Activated naive CD8-positive, alpha-beta T cell treated with anti-CD3 and anti-CD28 coated beads for 36 hours (primary cell): Measurements from ENCODE around the gene KLHL25. TPM values are rescaled to one million over a fixed set of nuclear protein-coding genes. Genes with fewer than 3 reads are reported as not detected.

Experiments used
- DNase-seq: peaks from one replicate; pipeline ENCODE4 v3.0.0; 2021
- H3K27ac Mint-ChIP-seq: one replicate; pipeline ENCODE4 v1.8.0; 2022; ENCODE audit warnings: mild to moderate bottlenecking, moderate library complexity, mixed read lengths
- H3K27me3 Mint-ChIP-seq: one replicate; pipeline ENCODE4 v1.8.0; 2022; ENCODE audit warnings: mild to moderate bottlenecking, mixed read lengths
- H3K36me3 Mint-ChIP-seq: one replicate; pipeline ENCODE4 v1.8.0; 2021; ENCODE audit warnings: mild to moderate bottlenecking, mixed read lengths
- H3K4me1 Mint-ChIP-seq: one replicate; pipeline ENCODE4 v1.8.0; 2021; ENCODE audit warnings: mixed read lengths
- H3K4me3 Mint-ChIP-seq: one replicate; pipeline ENCODE4 v1.8.0; 2022; ENCODE audit warnings: mild to moderate bottlenecking, moderate library complexity, mixed read lengths
- H3K9me3 Mint-ChIP-seq: one replicate; pipeline ENCODE4 v1.8.0; 2022; ENCODE audit warnings: mixed read lengths
- total RNA-seq, 2 experiments: library from RNA; stranded (reverse); gene quantifications; one replicate each; pipeline ENCODE4 v1.2.3, GENCODE V29; 2021

The KLHL25 gene
- total RNA-seq, 2 experiments from 2014 or later = 2.9 to 3.7 TPM

DNA sequence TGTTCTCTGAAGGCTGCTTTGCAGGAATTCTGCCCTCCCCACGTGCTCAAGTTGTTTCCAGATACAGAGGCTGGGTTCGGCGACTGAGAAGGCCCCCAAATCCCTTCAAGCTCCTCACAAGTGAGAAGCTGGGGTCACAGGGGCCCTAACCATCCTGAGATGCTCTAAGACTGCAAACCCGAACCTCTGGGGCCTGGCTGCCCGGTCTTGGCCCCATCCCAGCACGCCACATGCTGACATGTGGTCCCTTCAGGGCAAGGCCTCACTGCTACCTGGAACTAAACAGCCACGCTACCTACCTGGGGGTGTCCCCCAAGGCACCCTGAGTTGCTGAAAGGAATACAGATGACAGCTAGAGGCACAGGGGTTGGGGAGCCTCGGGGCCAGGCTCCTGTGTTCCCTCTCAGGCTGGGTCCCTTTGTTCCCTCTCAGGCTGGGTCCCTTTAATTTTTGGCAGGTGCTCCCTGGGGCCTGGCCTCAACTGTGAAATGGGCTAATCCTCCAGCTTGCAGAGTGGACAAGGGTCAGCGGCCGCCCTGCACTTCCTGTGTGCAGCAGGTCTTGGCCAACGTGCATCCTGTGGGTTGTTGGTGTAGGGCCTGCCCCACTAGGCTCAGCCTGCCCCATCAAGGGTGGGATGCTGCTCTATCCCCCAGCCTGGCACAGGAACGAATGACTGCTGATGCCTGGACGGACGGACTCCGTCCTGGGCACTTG lies 32.5 kb downstream of the KLHL25 start:
- H3K27ac Mint-ChIP-seq = no peak overlapping the region
- H3K4me1 Mint-ChIP-seq = peaks cover 6% of the 10 kb centered on the region
- H3K27me3 Mint-ChIP-seq = no peaks in the 10 kb centered on the region
- no peak overlapping the region for H3K4me3 Mint-ChIP-seq
- DNase-seq = no peak
- H3K36me3 Mint-ChIP-seq = peaks cover 2% of the 10 kb centered on the region
- H3K9me3 Mint-ChIP-seq = no peaks in the 10 kb centered on the region

DNA sequence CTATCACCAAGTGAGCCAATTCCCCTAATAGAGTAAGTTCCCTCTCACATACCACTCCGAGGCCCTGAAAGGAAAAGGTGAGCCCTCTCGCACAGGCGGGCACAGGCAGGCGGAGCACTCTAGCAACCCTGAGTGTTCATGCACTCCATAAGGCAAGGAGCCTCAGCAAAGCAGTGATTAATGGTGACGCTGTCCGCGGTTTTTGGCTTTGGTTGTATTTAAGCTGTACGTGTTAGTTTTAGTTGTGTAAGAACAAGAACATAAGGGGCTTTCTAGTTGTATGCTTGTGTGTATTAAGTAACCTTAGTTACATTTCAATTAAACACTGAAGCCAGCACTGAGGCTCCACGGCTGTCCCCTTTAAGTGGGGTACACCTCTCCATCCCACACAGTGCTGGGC lies 33.1 kb downstream of the KLHL25 start:
- Mint-ChIP-seq H3K4me1 (peaks cover 5% of the 10 kb centered on the region), H3K4me3 (no peak overlapping the region), H3K27me3 (no peaks in the 10 kb centered on the region), H3K36me3 (peaks cover 2% of the 10 kb centered on the region), H3K9me3 (no peaks in the 10 kb centered on the region), H3K27ac (no peak overlapping the region)
- DNase-seq = no peak

DNA sequence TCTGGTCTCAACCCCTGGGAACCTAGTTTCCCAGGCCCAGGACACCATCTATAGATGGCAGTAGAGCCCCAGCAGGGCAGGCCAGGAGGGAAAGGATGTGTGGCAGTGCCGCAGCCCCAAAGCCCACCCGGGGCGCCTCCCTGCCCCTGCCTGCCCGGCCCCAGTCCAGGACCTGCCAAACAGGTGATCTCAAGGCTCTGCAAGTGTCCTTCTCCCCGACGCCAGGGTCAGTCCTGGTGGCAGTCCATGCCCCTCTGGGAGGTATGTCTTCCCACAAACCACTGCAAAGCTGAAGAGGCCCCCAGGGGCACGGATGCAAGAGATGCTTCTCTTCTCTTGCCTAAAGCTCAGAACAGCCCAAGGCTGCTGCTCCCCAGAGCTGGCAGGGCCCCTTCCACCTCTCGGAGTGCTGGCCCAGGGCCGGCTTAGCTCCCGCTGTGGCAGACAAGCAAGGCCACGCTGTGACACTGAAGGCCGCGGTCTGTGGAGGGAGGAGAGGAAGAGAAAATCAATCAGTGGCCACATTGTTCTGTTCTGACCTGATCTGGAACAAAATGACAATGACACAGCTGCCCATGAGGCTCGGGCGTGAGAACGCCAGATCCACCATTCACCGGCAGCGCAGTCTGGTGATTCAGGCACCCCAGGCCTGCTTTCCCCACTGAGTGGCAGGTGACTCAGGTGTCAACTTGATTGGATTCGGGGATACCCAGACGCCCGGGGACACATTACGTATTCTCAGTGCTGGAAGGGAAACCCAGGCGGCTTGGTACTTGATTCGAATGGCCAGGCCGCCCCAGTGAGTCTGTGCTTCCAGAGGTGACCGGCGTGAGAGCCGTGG lies 34.0 kb downstream of the KLHL25 start:
- Mint-ChIP-seq H3K27ac (no peak overlapping the region), H3K4me3 (no peak overlapping the region), H3K4me1 (peaks cover 4% of the 10 kb centered on the region), H3K9me3 (no peaks in the 10 kb centered on the region), H3K27me3 (no peaks in the 10 kb centered on the region), H3K36me3 (peaks cover 2% of the 10 kb centered on the region)
- DNase-seq = no peak

DNA sequence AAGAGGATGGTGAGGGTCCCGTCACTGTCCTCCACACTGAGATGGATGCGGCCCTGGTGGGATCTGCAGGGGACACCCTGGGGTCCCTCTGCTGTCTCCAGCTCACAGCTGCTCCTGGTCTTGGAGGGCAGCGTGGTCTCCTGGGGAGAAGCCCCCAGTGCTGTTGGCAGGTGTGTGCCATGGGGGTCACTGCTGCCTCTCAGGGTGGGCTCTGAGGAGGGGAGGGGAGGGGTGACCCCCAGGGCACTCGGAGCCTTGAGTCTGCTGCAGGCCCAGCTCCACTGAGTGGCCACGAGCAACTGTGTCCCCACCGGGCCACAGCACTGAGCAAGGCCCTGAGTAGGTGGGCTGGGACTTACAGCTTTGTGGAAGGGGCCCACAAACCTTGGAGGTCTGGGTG lies 34.7 kb downstream of the KLHL25 start:
- Mint-ChIP-seq H3K36me3 (peaks cover 2% of the 10 kb centered on the region), H3K4me3 (no peak overlapping the region), H3K27ac (no peak overlapping the region), H3K4me1 (peaks cover 4% of the 10 kb centered on the region), H3K27me3 (no peaks in the 10 kb centered on the region), H3K9me3 (no peaks in the 10 kb centered on the region)
- DNase-seq = no peak

- H3K4me3 Mint-ChIP-seq = no peak overlapping the region
- H3K27me3 Mint-ChIP-seq = no peaks in the 10 kb centered on the region
- no peak for DNase-seq
- no peaks in the 10 kb centered on the region for H3K9me3 Mint-ChIP-seq
- peaks cover 2% of the 10 kb centered on the region for H3K36me3 Mint-ChIP-seq
- H3K4me1 Mint-ChIP-seq = peaks cover under 1% of the 10 kb centered on the region
- no peak overlapping the region for H3K27ac Mint-ChIP-seq
Observed at GRCh38 chr15:85759376-85759775, 35.3 kb downstream of the KLHL25 start.

GRCh38 chr15:85758655-85758978 lies 36.1 kb downstream of the KLHL25 start:
- Mint-ChIP-seq H3K36me3 (peaks cover 2% of the 10 kb centered on the region), H3K4me1 (peaks cover 2% of the 10 kb centered on the region), H3K4me3 (no peak overlapping the region), H3K27me3 (no peaks in the 10 kb centered on the region), H3K27ac (no peak overlapping the region), H3K9me3 (no peaks in the 10 kb centered on the region)
- DNase-seq = no peak

DNA sequence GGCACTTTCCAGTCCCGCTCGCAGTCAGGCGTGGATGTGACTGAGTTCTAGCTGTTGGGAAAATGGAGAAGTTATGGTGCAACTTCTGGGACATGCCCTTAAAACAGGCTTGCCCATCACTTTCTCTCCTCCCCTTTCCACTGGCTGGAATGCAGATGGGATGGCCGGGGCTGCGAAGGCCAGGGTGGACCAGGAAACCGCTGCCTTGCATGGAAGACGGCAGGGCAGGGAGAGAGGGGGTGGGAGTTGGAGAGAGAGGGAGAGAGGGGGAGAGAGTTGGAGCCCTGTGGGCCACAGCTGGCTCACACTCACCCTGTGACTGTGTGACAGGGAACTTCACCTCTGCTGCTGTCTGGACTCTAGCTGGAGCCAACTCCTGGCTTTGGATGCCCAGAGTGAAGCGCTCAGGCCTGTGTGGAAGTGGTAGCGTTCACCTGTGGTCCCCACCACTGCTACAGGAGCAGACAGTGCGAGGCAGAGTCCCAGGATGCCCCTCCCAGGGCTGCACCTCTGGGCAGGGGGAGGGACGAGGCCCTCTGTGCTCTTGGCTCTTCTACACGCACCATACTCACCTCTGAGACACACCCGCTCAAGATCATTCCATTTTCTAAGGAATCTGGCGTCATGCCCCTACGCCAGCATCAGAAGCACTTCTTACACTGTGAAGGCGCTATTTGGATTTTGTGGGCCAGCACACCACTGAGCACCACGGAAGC lies 36.6 kb downstream of the KLHL25 start:
- Mint-ChIP-seq H3K27me3 (no peaks in the 10 kb centered on the region), H3K9me3 (no peaks in the 10 kb centered on the region), H3K4me3 (no peak overlapping the region), H3K4me1 (peaks cover 4% of the 10 kb centered on the region), H3K27ac (no peak overlapping the region), H3K36me3 (peaks cover 1% of the 10 kb centered on the region)
- DNase-seq = no peak

GRCh38 chr15:85757073-85757938 lies 37.4 kb downstream of the KLHL25 start:
- no peak for DNase-seq
- Mint-ChIP-seq H3K4me1 (peaks cover 8% of the 10 kb centered on the region), H3K4me3 (no peak overlapping the region), H3K9me3 (no peaks in the 10 kb centered on the region), H3K27ac (no peak overlapping the region), H3K27me3 (no peaks in the 10 kb centered on the region), H3K36me3 (peaks cover 1% of the 10 kb centered on the region)

- Mint-ChIP-seq H3K36me3 (peaks cover 1% of the 10 kb centered on the region), H3K9me3 (no peaks in the 10 kb centered on the region), H3K4me3 (no peak overlapping the region), H3K27ac (no peak overlapping the region), H3K4me1 (peaks cover 12% of the 10 kb centered on the region), H3K27me3 (no peaks in the 10 kb centered on the region)
- no peak for DNase-seq
Observed at GRCh38 chr15:85756411-85757072, 38.2 kb downstream of the KLHL25 start.

- Mint-ChIP-seq H3K4me1 (peaks cover 17% of the 10 kb centered on the region), H3K36me3 (peaks cover 1% of the 10 kb centered on the region), H3K4me3 (no peak overlapping the region), H3K27ac (no peak overlapping the region), H3K9me3 (no peaks in the 10 kb centered on the region), H3K27me3 (no peaks in the 10 kb centered on the region)
- no peak for DNase-seq
Observed at GRCh38 chr15:85755942-85756341, 38.8 kb downstream of the KLHL25 start.

- no peaks in the 10 kb centered on the region for H3K27me3 Mint-ChIP-seq
- peaks cover 1% of the 10 kb centered on the region for H3K36me3 Mint-ChIP-seq
- no peak for DNase-seq
- no peak overlapping the region for H3K27ac Mint-ChIP-seq
- H3K4me1 Mint-ChIP-seq = peaks cover 22% of the 10 kb centered on the region
- H3K9me3 Mint-ChIP-seq = no peaks in the 10 kb centered on the region
- no peak overlapping the region for H3K4me3 Mint-ChIP-seq
Observed at GRCh38 chr15:85755471-85755870, 39.3 kb downstream of the KLHL25 start.

DNA sequence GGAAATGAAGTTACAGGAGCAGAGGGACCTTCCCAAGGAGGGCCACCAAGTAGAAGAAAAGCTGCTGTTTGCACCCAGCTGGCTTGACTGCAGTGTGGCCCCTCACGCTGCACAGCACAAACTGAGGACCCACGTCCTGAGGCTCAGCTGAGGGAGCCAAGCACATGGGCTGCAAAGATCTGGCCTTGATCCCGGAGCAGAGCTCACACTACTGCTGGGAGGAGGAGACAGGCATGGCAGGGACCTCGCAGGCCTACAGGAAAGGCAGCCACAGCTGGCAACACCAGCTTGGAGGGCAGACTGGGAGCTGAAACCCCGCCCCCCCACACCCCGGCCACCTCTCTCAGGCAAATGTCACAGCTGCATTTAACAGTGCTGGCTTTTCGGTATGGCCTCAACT lies 39.7 kb downstream of the KLHL25 start:
- peaks cover 22% of the 10 kb centered on the region for H3K4me1 Mint-ChIP-seq
- H3K4me3 Mint-ChIP-seq = no peak overlapping the region
- H3K27ac Mint-ChIP-seq = no peak overlapping the region
- H3K9me3 Mint-ChIP-seq = no peaks in the 10 kb centered on the region
- DNase-seq = no peak
- H3K36me3 Mint-ChIP-seq = peaks cover 1% of the 10 kb centered on the region
- no peaks in the 10 kb centered on the region for H3K27me3 Mint-ChIP-seq

DNA sequence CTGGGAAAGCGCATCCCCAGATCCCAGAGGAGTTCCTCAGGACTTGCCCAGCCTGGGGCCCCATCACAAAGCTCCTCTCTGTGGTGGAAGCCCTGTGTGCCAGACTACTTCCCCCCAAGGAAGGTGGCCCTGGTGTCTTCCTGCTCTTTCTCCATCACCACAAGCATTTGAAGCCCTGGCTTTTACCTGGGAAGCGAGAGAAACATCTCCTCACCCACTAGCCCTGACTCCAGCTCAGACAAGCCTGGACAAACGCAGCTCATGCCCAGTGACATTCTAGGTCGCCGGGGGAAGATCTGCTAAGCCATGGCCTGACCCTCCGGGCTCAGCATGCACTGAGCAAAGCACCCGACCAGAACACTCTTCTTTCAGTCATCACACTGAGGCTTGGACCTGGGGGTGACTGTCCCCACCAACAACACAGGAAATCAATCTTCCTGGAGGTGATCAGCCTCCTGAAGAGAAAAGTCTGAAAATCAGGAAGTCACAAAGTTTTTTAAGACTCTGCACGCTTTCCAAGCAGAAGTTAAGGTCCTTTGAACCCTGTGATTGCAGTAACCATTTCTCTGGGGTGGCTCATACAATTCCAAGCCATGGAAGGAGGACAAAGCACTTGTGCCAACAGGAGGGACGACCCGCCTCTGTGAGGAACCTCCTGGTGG lies 40.8 kb downstream of the KLHL25 start:
- H3K4me1 Mint-ChIP-seq = peaks cover 22% of the 10 kb centered on the region
- peaks cover 1% of the 10 kb centered on the region for H3K36me3 Mint-ChIP-seq
- H3K27me3 Mint-ChIP-seq = no peaks in the 10 kb centered on the region
- H3K4me3 Mint-ChIP-seq = no peak overlapping the region
- DNase-seq = no peak
- H3K27ac Mint-ChIP-seq = no peak overlapping the region
- no peaks in the 10 kb centered on the region for H3K9me3 Mint-ChIP-seq

DNA sequence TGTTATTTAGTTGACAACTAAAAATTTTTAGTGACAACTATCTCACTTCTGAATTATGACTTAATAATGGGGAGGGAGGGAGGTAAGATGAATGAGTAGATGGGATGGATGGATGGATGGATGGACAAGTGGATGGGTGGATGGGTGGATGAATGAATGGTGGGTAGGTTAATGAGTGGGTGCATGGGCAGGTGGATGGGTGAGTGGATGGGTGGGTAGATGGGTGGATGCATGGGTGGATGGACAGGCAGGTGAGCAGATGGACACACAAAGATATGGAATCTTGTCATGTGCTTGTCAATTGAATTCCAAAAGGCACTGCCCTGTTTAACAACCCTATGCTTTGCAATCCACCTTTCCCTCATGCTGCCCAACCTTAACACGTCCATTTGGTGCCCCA lies 41.5 kb downstream of the KLHL25 start:
- H3K4me3 Mint-ChIP-seq = no peak overlapping the region
- no peaks in the 10 kb centered on the region for H3K9me3 Mint-ChIP-seq
- no peak for DNase-seq
- no peak overlapping the region for H3K27ac Mint-ChIP-seq
- H3K36me3 Mint-ChIP-seq = peaks cover 1% of the 10 kb centered on the region
- no peaks in the 10 kb centered on the region for H3K27me3 Mint-ChIP-seq
- peaks cover 22% of the 10 kb centered on the region for H3K4me1 Mint-ChIP-seq
